GM10847 (cell line): ENCODE measurements around the gene TMEM63B.

ENCODE experiments used
- POLR2A ChIP-seq: IDR thresholded peaks from 2 replicates; pipeline ENCODE4 v1.6.1; 2011; ENCODE audit not compliant: insufficient read length; ENCODE audit errors: extremely low read depth

TMEM63B gene

DNA sequence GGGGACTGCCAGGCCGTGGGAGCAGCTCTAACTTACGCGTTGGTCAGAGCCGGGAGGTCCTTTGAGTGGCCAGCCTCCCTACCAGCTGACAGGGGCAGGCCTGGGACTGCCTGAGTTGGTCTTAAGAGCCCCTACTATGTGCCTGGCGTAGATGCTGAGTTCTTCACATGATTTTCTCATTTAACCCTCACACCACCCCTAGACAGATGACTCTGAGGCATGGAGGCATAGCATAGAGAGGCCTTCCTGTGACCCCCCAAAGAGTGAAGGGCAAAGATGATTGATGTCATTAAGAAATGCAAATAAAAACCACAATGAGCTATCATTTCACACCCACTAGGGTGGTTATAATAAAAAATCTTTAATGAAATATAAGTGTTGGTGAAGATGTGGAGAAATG lies 36.9 kb upstream of the TMEM63B start:
- no peak for TF ChIP-seq POLR2A

DNA sequence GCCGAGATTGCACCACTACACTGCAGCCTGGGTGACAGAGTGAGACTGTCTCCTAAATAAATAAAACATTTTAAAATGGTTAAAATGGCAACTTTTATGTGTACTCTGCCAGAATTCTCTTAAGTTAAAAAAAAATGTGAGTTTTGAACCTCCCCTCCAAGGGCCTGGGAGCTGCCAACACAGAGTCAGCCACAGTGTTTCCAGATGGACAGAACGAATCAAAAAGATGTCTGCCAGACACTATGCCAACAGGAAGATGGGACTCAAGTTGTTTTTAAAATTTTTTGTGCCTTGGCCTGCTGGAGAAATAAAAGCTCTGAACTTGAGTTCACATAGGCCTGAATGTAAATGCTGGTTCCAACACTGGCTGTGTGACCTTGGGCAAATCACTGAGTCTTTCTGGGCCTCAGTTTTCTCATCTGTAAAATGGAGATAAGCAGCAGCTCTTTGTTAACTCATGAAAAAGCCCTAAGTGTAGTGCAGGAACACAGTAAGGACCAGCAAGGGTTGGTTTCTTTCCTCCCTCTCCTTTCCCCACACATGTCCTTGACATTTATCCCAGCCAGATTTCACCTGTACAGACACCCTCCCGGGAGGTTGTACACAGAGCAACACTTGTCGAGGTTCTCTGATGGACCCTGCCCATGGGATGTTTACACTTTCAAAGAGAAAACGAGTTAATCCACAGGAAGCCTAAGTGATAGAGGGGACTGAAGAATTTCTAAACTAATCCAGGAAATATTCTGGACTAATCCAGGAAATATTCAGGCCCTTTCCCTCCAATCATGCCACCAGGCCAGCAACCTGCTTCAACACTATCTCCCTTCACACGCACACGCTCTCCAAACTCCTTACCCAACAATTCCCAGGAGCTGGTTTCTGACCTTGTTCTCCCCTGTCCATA lies 35.1 kb upstream of the TMEM63B start:
- TF ChIP-seq POLR2A: no peak

DNA sequence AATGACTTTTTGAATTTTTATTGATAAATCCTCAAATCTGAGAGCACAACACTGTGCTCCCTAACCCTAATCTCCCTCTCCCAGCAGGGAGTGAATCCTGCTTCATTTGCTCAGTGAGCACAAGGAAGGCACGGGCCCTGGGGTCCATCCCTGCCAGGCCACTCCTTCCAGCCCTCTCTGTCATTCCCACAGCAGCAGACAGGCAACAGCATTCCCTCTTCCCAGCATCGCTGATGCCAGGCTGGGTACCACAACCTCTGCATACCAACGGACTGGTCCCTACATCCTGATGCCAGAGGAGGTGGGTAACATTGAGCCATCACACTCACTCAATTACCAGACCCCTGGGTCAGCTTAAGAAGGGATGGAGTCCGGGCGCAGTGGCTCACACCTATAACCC lies 34.3 kb upstream of the TMEM63B start:
- no peak for TF ChIP-seq POLR2A

- TF ChIP-seq POLR2A: no peak
These were observed 33.5 kb upstream of the TMEM63B start for GRCh38 chr6:44093750-44094402.

DNA sequence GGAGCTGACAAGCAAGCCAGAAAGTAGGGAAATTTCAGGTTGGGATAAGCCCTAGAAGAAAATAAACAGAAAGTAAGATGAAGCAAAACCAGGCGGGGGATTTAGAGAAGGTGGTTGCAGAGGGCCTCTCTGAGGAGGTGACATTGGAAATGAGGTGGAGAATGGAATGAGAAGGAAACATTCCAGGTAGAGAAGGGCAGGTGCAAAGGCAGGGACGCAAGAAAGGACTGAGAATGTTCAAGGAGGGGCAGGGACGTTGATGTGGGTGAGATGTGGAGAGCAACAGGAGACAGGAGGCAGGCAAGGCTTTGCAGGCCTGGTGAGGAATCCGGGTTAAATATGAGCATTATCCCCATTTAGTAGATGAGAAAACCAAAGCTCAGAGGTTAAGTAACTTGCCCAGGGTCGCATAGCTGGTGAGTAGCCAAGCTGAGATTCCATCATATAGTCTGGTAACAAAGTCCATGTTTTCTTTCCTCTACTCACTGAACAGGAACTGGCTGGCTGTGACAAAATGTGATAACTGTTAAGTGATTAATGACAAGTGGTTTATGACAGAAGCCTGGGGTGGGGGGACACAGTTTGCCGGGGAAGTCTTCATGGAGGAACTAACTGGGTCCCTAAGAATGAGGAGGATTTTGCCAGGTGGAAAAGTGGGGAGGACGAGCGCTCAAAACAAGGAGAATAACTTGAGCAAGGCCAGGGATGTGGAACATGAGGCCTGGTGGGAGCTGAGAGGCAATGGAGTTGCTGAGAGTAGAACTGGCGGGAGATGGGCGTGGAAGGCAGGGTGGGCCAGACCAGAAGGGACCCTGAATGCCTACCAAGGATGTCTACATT lies 32.7 kb upstream of the TMEM63B start:
- no peak for TF ChIP-seq POLR2A

GRCh38 chr6:44096612-44097011 lies 30.7 kb upstream of the TMEM63B start:
- TF ChIP-seq POLR2A: no peak

GRCh38 chr6:44097782-44098317 lies 29.5 kb upstream of the TMEM63B start:
- TF ChIP-seq POLR2A: no peak

DNA sequence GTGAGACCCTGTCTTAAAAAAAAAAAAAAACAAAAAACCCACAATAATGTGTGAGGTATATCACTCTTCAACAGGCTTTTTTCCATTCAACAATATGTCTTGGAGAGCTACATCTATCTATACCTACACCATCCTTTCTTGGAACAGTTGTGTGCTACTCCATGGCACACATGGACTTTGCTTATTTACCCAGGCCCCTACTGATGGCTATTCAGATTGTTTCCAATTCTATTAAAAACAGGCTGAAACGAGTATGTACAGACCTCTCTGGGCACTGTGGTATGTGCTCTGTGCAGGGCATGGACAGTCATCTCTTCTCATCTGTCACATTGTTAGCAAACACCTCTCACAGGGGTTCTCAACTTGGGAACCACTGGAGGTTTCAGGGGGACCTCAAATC lies 28.2 kb upstream of the TMEM63B start:
- no peak for TF ChIP-seq POLR2A

- no peak for TF ChIP-seq POLR2A
These were observed 27.2 kb upstream of the TMEM63B start for GRCh38 chr6:44100088-44100550.

DNA sequence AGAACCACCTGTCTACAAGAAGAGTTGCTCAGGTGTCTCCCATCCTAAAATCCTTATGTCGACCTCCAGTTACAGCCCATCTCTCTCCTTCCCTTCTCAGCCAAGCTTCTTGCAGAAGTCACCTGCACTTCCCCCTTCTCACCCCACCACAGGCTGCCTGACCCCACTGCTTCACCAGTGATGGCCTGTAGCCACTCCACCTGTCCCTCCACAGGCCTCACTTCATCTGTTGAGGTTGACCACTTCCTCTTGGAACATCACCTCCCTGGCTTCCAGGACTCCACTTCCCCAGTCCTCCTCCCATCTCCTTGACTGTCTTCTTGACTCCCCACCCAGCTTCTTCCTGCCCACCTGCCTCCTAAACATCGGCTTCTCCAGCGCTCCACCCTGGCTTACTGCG lies 25.5 kb upstream of the TMEM63B start:
- no peak for TF ChIP-seq POLR2A

DNA sequence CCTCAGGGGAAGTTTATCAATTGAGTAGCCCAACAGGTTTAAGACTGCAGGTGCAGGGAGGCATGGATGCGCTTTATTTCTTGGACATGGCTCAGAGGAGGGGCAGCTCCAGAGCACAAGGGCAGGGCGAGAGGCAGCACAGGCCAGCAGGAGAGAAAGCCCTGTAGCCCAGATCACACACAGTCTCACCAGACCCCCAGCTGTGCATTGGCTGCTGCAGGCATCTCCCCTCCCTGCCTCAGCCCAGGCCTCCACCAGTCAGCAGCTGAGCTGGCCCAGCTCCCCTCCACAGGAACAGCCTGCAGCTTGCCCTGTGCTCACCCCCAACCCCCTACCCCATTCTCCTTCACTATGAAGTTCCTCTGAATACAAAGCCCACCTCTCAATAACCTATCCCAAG lies 24.8 kb upstream of the TMEM63B start:
- no peak for TF ChIP-seq POLR2A

- no peak for TF ChIP-seq POLR2A
These were observed 22.8 kb upstream of the TMEM63B start for GRCh38 chr6:44104481-44105021.

DNA sequence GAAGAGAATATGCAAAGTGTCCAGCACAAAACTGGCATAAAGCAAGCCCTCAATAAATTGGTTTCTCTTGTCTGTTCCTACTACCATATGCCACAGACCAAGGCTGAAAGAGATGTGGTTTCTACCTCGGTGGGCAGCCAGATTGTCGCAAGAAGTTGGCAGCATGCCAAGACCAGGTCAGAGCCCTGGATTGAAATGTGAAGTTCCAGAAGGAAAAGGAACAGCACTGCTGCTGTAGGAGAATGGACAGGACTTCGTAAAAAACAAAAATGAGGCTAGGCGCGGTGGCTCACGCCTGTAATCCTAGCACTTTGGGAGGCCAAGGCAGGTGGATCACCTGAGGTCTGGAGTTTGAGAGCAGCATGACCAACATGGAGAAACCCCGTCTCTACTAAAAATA lies 22.2 kb upstream of the TMEM63B start:
- TF ChIP-seq POLR2A: no peak

- no peak for TF ChIP-seq POLR2A
These were observed 21.2 kb upstream of the TMEM63B start for GRCh38 chr6:44105993-44106740.
